ENCODE measurements around the gene VWA8. TPM values are rescaled to one million over a fixed set of nuclear protein-coding genes. Genes with fewer than 3 reads are reported as not detected.

Gene VWA8
- polyA plus RNA-seq, 1 of the 3 experiments (the other 2 are of a cell fraction) = 5.5 TPM

DNA sequence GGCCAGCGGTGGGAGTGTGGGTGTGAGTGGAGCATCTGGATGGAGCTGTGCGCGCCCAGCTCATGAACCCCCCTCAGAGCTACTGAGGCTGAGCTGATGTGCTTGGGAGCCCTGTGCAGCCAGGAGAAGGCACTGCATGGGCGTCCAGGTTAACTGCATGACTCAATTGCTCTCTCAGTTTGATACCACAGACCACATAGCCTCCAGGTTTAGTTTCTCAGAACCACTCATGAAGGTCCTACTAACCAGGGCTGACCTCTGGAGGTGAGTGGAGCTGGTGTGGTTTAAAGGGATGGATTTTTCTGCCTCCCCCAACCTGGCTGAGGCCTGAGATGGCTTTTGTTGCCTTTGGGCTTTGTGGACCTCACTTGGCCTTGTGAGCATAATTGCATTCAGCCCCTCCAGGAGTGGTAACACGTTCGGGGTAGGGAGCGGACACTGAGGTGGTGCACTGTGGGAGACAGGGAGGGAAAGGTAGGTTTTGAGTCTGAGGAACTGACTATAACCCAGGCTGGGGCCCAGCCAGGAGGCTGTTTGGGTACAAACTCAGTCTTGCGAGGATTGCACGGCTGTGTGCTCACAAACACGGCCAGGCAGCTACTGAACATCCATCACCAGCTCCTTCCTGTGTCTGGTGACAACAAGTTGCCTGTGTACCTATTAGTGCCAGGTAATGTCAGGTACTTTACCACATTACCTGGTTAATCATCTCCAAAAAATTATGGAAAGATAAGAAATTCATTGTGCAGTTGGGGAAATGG lies 406.1 kb downstream of the VWA8 start:
- Histone ChIP-seq H3K4me2 (no peak overlapping the region), H3K36me3 (replicated peaks in 1 of 2; ENCODE audit: control insufficient read depth in 1 of 2, insufficient read depth in 2 of 2, low read length in 1 of 2) (no peaks in the 10 kb centered on the region), H3K27ac (ENCODE audit: low read depth in 2 of 2, low read length in 1 of 2) (no peak overlapping the region), H3K4me1 (ENCODE audit: control insufficient read depth in 1 of 2, insufficient read depth in 2 of 2, low read depth in 1 of 2, low read length in 1 of 2) (peaks cover 0 to 13% of the 10 kb centered on the region in 2 experiments; a peak in 1 of 4 replicates), H3K9ac (no peak overlapping the region), H4K20me1 (ENCODE audit: insufficient read depth) (no peaks in the 10 kb centered on the region), H3K27me3 (ENCODE audit: insufficient read depth) (no peaks in the 10 kb centered on the region; the same call in 1 of the 2 replicates), H3K9me2 (no peaks in the 10 kb centered on the region), H3K9me3 (no peaks in the 10 kb centered on the region), H2AFZ (ENCODE audit: low read depth) (no peak overlapping the region), H3F3A (replicated peaks; ENCODE audit: insufficient read depth) (no peaks in the 10 kb centered on the region), H3K4me3 (ENCODE audit: low read depth in 2 of 2, low read length in 1 of 2) (no peak overlapping the region), H3K79me2 (ENCODE audit: insufficient read depth) (no peaks in the 10 kb centered on the region)
- TF ChIP-seq NFIC (IDR thresholded peaks at IDR 0.05; ENCODE audit: borderline replicate concordance) = no peak
- no peak for TF ChIP-seq RAD21 (IDR thresholded peaks at IDR 0.05; ENCODE audit: low read length)
- TF ChIP-seq FOSL2 (IDR thresholded peaks at IDR 0.05; ENCODE audit: borderline replicate concordance, low read depth) = no peak
- TF ChIP-seq, protein P1, sequence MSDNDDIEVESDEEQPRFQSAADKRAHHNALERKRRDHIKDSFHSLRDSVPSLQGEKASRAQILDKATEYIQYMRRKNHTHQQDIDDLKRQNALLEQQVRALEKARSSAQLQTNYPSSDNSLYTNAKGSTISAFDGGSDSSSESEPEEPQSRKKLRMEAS (IDR thresholded peaks at IDR 0.05; ENCODE audit: low read depth) = no peak
- POLR2A ChIA-PET = no interaction called here
- DNase-seq = no peak
- CTCF ChIA-PET = no interaction called here
- 83% methylated on average over 10 of the region's 10 CpGs for WGBS (ENCODE audit: low lambda C conversion rate)

DNA sequence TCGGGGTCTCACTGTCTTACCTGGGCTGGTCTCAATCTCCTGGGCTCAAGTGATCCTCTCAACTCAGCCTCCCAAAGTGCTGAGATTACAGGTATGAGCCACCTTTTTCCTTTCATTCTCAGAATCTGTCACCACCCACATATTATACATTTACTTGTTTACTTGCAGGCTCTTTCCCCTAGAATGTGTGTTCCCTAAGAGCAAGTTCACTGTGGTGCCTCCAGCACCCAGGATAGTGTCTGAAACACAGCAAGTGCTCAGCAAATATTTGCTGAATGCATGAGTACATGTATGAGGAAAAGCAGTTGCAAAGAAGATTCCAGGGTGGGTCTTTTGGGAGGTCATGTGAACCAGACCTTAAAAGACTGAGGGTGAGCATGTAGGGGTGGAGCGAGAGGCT lies 406.7 kb downstream of the VWA8 start:
- ChIA-PET POLR2A (no interaction called here), CTCF (no interaction called here)
- H3F3A ChIP-seq (replicated peaks; ENCODE audit: insufficient read depth) = no peaks in the 10 kb centered on the region
- no peak overlapping the region for H3K4me3 ChIP-seq (ENCODE audit: low read depth in 2 of 2, low read length in 1 of 2)
- no peak overlapping the region for H3K4me2 ChIP-seq
- DNase-seq = no peak
- H3K27me3 ChIP-seq (ENCODE audit: insufficient read depth) = no peaks in the 10 kb centered on the region; the same call in 1 of the 2 replicates
- H4K20me1 ChIP-seq (ENCODE audit: insufficient read depth) = no peaks in the 10 kb centered on the region
- H3K36me3 ChIP-seq (replicated peaks in 1 of 2; ENCODE audit: control insufficient read depth in 1 of 2, insufficient read depth in 2 of 2, low read length in 1 of 2) = no peaks in the 10 kb centered on the region
- TF ChIP-seq, protein P2, sequence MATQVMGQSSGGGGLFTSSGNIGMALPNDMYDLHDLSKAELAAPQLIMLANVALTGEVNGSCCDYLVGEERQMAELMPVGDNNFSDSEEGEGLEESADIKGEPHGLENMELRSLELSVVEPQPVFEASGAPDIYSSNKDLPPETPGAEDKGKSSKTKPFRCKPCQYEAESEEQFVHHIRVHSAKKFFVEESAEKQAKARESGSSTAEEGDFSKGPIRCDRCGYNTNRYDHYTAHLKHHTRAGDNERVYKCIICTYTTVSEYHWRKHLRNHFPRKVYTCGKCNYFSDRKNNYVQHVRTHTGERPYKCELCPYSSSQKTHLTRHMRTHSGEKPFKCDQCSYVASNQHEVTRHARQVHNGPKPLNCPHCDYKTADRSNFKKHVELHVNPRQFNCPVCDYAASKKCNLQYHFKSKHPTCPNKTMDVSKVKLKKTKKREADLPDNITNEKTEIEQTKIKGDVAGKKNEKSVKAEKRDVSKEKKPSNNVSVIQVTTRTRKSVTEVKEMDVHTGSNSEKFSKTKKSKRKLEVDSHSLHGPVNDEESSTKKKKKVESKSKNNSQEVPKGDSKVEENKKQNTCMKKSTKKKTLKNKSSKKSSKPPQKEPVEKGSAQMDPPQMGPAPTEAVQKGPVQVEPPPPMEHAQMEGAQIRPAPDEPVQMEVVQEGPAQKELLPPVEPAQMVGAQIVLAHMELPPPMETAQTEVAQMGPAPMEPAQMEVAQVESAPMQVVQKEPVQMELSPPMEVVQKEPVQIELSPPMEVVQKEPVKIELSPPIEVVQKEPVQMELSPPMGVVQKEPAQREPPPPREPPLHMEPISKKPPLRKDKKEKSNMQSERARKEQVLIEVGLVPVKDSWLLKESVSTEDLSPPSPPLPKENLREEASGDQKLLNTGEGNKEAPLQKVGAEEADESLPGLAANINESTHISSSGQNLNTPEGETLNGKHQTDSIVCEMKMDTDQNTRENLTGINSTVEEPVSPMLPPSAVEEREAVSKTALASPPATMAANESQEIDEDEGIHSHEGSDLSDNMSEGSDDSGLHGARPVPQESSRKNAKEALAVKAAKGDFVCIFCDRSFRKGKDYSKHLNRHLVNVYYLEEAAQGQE (IDR thresholded peaks at IDR 0.05; ENCODE audit: low read depth, low read length) = no peak
- TF ChIP-seq, protein P3, sequence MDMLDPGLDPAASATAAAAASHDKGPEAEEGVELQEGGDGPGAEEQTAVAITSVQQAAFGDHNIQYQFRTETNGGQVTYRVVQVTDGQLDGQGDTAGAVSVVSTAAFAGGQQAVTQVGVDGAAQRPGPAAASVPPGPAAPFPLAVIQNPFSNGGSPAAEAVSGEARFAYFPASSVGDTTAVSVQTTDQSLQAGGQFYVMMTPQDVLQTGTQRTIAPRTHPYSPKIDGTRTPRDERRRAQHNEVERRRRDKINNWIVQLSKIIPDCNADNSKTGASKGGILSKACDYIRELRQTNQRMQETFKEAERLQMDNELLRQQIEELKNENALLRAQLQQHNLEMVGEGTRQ (IDR thresholded peaks at IDR 0.05; ENCODE audit: borderline replicate concordance, low read depth, low read length) = no peak
- no peaks in the 10 kb centered on the region for H3K79me2 ChIP-seq (ENCODE audit: insufficient read depth)
- no peaks in the 10 kb centered on the region for H3K9me2 ChIP-seq
- H3K27ac ChIP-seq (ENCODE audit: low read depth in 2 of 2, low read length in 1 of 2) = no peak overlapping the region
- no peaks in the 10 kb centered on the region for H3K9me3 ChIP-seq
- no peak overlapping the region for H3K9ac ChIP-seq
- no peak overlapping the region for H2AFZ ChIP-seq (ENCODE audit: low read depth)
- peaks cover 0 to 13% of the 10 kb centered on the region in 2 experiments; a peak in 1 of 4 replicates for H3K4me1 ChIP-seq (ENCODE audit: control insufficient read depth in 1 of 2, insufficient read depth in 2 of 2, low read depth in 1 of 2, low read length in 1 of 2)
- 50% methylated on average over 2 of the region's 2 CpGs for WGBS (ENCODE audit: low lambda C conversion rate)
